Tibial artery (tissue), 4 donors: Measurements from ENCODE around the gene TM7SF2.

Experiments used
- DNase-seq, 2 donors: peaks; one replicate each; pipeline ENCODE4 v3.0.0-alpha.2; 2019
- H3K27ac ChIP-seq, 2 donors: fragments of 200-600 bp; sonication (generic) in 1 of 2; 1 replicate in 1 of 2; 2 replicates in 1 of 2; pipeline ENCODE4 v1.5.1; 2018 to 2019; ENCODE audit warnings: mild to moderate bottlenecking in 1 of 2
- H3K27me3 ChIP-seq, 2 donors: fragments of 200-600 bp; sonication (generic) in 1 of 2; one replicate each; pipeline versions ENCODE4 v1.5.1 to v1.6.0; 2016 to 2019
- H3K36me3 ChIP-seq, 3 donors: fragments of 200-600 bp; sonication (generic) in 2 of 3; one replicate each; pipeline ENCODE4 v1.5.1; 2016 to 2019; ENCODE audit warnings: mild to moderate bottlenecking in 2 of 3
- H3K4me1 ChIP-seq, 4 donors: fragments of 200-600 bp; sonication (generic) in 2 of 4; 1 replicate in 3 of 4; 2 replicates in 1 of 4; pipeline ENCODE4 v1.5.1; 2016 to 2019
- H3K4me3 ChIP-seq, 2 donors: fragments of 200-600 bp; sonication (generic) in 1 of 2; 1 replicate in 1 of 2; 2 replicates in 1 of 2; pipeline ENCODE4 v1.5.1; 2018 to 2019; ENCODE audit warnings: mild to moderate bottlenecking in 2 of 2
- H3K9me3 ChIP-seq, 3 donors: fragments of 200-600 bp; sonication (generic) in 1 of 3; one replicate each; pipeline ENCODE4 v1.5.1; 2016 to 2019
- intact Hi-C: fragments of 100-400 bp; cut with DNase I; formaldehyde crosslinking; loops from one replicate; pipeline ENCODE4 v1.15.0; 2023; ENCODE audit warnings: low total_unique reads
- TF ChIP-seq, protein P1 (sequence below), 2 experiments: fragments of 200-600 bp in 1 of 2; fragments of 450-650 bp in 1 of 2; IDR thresholded peaks; one replicate each; pipeline ENCODE4 v1.5.1; 2017 to 2019; ENCODE audit warnings: antibody characterized with exemption in 2 of 2, mild to moderate bottlenecking in 1 of 2, moderate library complexity in 1 of 2

Gene TM7SF2

DNA sequence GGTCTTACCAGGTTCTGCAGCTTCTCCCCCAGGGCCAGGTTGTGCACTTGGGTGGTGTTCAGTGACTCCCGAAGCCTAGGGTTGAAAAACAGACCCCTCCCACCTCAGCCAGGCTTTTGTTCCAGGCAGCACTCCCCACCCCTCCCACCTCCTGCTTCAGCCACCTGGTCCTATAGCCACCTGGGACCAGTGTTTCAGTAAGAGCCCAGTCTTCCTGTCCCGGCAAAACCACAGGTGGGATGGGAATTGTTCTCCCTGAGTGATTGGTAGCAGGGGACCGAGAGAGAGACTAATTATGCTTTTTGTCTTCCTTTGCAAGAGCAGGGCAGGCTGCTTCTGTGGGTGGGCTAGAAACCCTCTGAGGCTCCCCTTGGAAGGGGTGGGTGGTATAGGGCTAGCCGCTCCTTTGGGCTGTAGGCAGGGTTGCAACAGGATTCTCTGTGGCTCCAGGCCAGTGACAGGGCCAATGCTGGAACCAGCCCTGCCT is 44.8 kb upstream of the TM7SF2 start:
- Histone ChIP-seq H3K27ac (no peak overlapping the region), H3K9me3 (no peaks in the 10 kb centered on the region), H3K4me3 (no peak overlapping the region), H3K36me3 (no peaks in the 10 kb centered on the region), H3K4me1 (no peaks in the 10 kb centered on the region), H3K27me3 (peaks cover 0 to 25% of the 10 kb centered on the region in 2 donors)
- TF ChIP-seq, protein P1, sequence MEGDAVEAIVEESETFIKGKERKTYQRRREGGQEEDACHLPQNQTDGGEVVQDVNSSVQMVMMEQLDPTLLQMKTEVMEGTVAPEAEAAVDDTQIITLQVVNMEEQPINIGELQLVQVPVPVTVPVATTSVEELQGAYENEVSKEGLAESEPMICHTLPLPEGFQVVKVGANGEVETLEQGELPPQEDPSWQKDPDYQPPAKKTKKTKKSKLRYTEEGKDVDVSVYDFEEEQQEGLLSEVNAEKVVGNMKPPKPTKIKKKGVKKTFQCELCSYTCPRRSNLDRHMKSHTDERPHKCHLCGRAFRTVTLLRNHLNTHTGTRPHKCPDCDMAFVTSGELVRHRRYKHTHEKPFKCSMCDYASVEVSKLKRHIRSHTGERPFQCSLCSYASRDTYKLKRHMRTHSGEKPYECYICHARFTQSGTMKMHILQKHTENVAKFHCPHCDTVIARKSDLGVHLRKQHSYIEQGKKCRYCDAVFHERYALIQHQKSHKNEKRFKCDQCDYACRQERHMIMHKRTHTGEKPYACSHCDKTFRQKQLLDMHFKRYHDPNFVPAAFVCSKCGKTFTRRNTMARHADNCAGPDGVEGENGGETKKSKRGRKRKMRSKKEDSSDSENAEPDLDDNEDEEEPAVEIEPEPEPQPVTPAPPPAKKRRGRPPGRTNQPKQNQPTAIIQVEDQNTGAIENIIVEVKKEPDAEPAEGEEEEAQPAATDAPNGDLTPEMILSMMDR (IDR thresholded peaks at IDR 0.05): no peak
- no peak for DNase-seq
- intact Hi-C loops: no loop called here

DNA sequence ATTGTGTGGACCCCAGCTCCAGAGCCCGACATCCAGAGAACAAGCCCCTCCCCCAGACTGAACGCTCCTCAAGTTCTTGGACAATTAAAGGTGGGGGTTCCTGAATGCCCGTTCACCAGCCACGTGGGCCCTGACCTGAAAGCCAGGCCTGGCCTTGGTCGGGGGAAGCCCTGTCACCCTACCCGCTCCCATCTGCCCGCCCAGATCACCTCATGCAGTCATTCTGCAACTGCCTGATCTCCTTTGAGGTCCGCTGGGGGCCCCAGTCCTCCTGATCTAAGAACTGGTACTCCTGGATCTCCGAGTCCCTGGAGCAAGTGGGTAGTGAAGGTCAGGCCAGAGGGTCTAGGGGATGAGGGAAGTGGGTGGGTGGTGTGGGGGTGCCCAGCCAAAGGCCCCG is 44.2 kb upstream of the TM7SF2 start:
- Histone ChIP-seq H3K9me3 (no peaks in the 10 kb centered on the region), H3K4me1 (no peaks in the 10 kb centered on the region), H3K4me3 (no peak overlapping the region), H3K27me3 (peaks cover 0 to 25% of the 10 kb centered on the region in 2 donors), H3K27ac (no peak overlapping the region), H3K36me3 (no peaks in the 10 kb centered on the region)
- intact Hi-C loops: no loop called here
- DNase-seq: no peak
- TF ChIP-seq, protein P1 (IDR thresholded peaks at IDR 0.05): no peak

DNA sequence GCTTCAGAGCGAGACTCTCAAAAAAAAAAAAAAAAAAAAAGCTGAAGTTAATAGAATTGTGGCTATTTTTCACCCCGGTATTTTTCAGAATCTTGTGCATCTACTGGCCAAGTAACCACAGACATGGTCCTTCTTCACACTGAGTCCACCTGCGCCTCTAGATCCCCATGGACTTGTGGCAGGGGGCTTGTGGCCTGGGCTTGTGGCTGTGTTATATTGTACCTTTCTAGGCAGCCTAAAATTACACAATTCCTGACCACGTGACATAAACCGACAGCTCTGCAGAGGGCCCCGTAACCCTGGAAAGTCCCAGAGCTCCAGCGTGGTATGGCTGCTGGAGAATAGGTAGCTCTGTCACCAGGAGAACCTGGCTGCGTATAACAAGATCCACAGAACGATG is 42.5 kb upstream of the TM7SF2 start:
- Histone ChIP-seq H3K9me3 (no peaks in the 10 kb centered on the region), H3K4me3 (no peak overlapping the region), H3K36me3 (no peaks in the 10 kb centered on the region), H3K27ac (no peak overlapping the region), H3K4me1 (no peaks in the 10 kb centered on the region), H3K27me3 (peaks cover 0 to 17% of the 10 kb centered on the region in 2 donors)
- TF ChIP-seq, protein P1 (IDR thresholded peaks at IDR 0.05): no peak
- no peak for DNase-seq
- intact Hi-C loops: no loop called here

DNA sequence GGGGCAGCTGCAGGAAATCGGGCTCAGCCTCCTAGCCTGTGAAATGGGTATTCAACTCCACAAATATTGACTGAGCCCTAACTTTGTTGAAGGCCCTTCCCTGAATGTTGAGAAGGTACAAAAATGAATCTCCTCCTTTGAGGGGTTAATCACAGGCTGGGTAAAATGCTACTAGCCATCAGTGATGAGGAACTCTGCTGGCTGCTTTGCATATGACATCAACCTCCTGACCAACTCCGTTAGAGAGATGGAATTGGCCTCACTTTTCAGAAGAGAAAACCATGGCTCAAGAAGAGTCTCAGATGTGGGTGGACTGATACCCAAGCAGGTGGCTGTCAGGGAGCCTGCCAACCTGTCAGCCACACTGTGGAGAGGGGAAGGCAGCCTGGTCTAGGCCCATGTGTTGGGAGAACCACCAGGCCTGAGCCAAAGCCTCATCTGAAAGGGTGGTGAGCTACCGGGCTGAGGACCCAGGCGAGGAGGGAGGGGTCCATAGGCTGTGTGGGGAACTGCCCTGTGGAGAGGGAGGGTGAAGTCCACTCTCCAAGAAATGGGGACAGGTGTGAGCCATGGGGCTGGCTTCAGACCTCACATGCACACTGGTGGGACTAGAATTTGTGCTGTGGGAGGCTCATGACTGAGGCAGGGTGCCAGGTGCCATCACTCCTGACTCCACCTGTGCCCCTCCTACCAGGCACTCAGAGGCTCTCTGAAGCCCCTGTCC is 39.6 kb upstream of the TM7SF2 start:
- Histone ChIP-seq H3K36me3 (no peaks in the 10 kb centered on the region), H3K4me3 (no peak overlapping the region), H3K27me3 (peaks cover 0 to 7% of the 10 kb centered on the region in 2 donors), H3K9me3 (no peaks in the 10 kb centered on the region), H3K27ac (no peak overlapping the region), H3K4me1 (no peaks in the 10 kb centered on the region)
- TF ChIP-seq, protein P1 (IDR thresholded peaks at IDR 0.05): no peak
- intact Hi-C loops: no loop called here
- no peak for DNase-seq

DNA sequence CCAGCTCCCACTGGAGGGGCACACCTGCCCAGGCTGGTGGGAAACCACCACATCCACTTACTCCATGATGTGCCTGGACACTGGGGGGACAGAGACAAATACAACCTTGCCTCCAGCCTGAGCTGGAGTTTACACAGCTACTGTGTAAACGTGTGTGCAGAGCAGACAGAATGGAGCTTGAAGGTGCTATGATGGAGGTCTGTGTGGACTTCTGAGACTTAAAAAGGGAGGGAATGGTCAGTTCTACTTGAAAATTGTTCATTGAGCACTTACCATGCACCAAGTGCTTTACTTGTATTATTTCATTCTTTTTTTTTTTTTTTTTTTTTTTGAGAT is 39.1 kb upstream of the TM7SF2 start:
- Histone ChIP-seq H3K4me3 (no peak overlapping the region), H3K4me1 (no peaks in the 10 kb centered on the region), H3K27me3 (peaks cover 0 to 3% of the 10 kb centered on the region in 2 donors), H3K27ac (no peak overlapping the region), H3K36me3 (no peaks in the 10 kb centered on the region), H3K9me3 (no peaks in the 10 kb centered on the region)
- no peak for DNase-seq
- TF ChIP-seq, protein P1 (IDR thresholded peaks at IDR 0.05): no peak
- intact Hi-C loops: no loop called here
